Measurements from ENCODE around the gene VAV2.

The VAV2 gene

DNA sequence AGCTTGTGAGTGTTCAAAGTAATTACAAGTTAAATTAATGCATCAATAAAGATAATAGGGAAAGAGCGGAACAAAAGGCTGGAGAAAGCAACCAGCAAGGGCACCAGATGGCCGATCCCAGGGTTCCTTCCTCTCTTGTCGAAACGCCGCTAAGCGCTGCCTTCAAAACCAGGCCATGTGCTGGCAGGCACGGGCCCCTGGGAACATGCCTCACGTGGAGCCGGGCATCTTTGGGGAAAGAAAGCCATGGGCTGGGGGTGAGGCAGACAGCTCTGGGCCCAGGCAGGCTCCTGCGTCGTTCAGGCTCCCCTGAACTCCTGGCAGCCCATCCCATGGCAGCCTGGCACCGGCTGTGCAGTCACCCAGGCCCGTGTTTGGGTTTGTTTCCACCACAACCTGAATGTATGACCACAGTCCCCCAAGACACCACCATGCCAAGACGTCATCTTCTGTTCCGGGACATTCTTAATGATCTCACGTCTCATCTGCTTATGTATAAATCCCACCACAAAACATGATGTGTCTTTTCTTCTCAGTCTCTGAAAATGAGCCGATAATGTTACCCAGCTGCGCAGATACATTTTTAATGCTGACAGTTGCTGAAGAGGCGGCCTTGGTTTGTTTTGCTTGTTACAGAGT lies 143.5 kb downstream of the VAV2 start:
- no peak for DNase-seq

DNA sequence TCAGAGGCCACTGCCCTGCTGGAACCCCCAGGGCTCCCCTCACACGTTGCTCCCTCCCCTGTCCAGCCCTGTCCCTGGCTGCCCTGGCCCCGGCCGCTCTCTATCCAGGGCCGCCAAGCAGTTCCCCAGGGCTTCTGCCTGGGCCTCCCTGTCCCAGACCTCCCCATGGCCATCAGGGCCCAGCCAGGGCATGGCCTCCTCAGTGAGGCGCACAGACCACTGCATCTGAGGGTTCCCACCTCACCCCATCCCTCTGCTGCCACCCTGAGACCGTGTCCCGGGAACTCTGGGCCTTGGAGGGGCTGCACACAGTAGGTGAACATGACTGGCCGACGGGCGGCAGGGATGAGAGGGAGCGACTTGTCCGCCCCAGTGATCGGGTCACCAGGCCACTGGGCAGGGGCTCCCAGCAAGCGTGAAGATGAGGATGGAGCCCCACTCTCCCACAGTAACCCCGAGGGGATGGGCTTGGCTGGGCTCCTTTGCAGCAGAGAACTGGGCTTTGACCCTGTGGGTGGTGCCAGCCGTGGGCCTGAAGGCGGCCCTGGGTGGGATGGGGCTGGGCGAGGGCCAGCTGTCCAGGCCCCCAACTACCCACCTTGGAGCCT lies 145.5 kb downstream of the VAV2 start:
- no peak for DNase-seq

DNA sequence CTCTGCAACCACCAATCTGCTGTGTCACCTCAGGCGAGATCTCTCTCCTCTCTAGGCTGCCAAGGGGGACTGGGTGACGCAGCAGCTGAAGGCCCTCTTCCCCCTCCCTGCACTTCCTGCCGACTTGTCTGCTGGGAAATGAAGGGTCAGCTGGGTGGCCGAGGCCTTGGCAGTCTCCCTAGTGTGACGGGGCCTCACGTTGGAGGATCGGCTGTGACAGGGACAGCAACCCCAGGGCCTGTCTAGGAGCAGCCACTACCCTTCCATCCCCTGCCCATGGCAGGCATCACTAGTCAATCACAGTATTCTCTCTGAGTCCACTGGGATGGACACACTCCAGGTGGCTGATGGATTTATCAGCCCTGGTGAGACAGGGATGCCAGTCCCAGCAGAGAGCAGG lies 146.7 kb downstream of the VAV2 start:
- DNase-seq = peak; percentile 46 to 59

- DNase-seq = peak in 1 of 2 donors; percentile 12
Measured at GRCh38 chr9:133844881-133845410, 147.2 kb downstream of the VAV2 start.

GRCh38 chr9:133844398-133844784 lies 147.7 kb downstream of the VAV2 start:
- DNase-seq = no peak

DNA sequence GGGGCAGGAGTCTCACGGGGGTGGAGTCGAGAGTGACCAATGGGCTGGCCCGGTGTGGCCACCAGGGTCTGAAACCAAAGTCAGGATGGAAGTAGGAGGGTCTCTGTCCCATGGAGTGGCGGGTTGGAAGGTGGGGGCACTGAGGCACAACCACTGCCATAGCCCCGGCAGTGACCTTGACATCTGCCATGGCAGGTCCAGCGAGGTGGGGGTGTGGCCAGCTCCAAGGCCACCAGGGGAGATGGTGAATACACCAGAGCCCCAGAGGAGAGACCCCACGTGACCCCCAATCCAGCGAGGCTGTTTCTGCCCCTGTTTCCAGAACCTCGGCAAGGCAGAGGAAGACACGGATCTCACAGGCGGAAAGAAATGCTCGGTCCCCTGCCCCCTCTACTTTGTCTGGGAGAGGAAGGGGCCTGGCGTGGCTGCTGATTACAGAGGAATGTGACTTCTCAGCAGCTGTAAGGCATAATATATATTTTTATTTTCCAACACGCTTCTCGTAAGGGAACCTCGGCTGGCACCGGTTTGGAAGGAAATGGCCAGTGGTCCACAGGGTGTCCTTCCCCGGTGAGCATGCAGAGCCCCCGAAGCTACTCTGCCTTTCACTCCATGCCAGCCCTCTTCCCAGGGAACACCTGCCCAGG lies 148.2 kb downstream of the VAV2 start:
- no peak for DNase-seq

GRCh38 chr9:133843250-133843649 lies 148.9 kb downstream of the VAV2 start:
- no peak for DNase-seq

- no peak for DNase-seq
Measured at GRCh38 chr9:133842721-133843227, 149.3 kb downstream of the VAV2 start.

DNA sequence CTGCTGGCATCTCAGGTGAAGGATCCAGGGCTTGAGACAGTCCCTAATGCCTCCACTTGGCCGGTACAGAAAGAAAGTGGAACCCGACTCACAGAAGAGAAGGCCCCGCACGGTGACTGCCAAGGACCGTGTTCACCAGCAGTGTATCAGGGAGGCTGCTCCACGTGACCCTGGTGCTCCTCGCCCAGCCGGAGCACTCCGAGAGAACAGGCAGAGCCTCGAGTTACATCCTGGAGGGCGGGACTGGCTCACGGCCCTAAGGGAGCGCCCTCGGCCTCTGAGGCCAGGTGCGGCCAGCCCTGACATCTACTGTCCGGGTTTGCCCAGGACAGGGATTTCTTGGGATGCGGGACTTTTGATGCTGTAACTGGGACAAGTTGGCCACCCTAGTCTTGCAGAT lies 149.9 kb downstream of the VAV2 start:
- DNase-seq = no peak

DNA sequence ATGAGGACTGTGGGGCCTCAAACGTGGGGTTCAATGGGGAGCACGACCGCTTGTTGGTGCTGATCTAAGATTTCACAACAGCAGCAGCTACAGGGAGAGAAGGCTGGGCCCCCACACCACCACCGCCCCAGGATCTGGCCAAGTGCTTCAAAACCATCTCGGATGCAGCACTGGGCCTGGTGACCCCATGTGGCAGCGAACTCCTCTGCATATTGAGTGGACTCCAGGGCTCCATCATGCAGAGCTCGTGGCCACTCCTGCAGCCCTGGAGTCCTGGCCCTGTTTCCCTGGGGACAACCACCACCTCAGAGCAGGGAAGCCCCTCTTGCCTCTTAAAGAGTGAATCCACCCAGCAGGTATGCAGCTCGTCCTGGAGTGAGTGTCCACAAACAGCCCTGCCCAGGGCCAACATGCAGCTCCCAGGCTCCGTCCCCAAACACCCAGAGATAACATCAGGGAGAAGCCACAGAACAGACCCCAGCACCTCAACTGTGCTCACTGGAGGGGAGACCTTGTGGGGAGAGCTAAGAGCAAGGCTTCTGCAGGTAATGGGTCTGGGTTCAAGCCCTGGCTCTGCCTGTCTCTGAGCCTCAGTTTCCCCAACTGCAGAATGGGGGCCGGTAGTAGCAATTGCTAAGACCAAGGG lies 150.8 kb downstream of the VAV2 start:
- no peak for DNase-seq

GRCh38 chr9:133839822-133840329 lies 152.2 kb downstream of the VAV2 start:
- DNase-seq = peak; percentile 12 to 30

GRCh38 chr9:133838859-133839507 lies 153.1 kb downstream of the VAV2 start:
- DNase-seq = no peak

DNA sequence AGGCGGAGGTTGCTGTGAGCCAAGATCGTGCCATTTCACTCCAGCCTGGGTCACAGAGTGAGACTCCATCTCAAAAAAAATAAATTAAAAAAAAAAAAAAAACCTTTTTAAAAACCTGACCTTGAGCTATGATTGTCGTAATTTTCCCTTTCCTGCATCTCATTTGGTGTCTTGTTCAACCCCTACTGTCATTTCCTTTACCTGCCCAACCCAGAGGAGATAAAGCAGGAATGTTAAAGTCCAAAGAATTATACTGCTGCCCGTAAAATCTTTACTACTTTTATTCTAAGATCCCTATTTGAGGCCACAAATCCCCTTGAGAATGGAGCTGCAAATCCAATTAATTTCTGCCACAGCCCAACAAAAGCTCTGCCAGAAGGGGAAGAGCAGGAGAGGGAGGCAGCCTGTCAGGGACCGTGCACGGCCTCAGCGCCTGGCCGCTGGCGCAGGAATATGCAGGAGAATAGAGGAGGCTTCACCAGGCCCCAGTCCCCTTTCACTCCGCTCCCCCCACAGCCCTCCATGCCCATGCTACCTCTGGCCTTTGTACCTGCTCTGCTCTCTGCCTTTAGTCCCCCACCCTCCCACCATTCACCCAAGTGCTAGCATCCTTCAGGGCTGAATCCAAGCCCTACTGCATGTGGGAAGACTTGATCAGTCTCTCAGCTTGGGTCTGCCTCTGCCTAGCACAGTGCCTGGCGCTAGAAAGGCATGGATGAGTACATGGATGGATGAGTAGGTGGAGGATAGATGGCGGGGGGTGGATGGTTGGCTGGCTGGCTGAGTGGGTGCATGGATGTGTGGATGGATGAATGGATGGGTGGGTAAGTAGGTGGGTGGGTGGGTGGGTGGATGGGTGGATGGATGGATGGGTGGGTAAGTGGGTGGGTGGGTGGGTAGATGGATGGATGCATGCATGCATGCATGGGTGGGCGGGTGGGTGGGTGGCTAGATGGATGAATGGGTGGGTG lies 154.2 kb downstream of the VAV2 start:
- no peak for DNase-seq

DNA sequence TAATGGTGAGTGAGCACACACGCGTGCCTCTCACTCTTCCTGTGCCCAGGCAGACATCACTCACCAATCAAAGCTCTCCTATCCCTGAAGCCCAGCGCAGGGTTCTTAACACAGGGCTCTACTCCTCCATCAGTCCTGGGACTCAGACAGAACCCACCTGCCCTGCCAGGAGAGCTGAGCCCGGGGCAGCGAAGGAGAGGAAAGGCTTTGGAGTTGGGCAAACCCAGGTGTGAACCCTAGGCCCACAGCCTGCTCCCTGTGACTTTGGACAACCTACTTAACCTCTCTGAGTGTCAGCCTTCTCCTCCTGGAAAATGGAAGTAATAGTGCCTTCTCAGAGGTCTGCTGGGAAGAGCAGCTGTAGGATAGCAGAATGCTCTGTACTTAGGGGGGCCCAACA lies 155.3 kb downstream of the VAV2 start:
- DNase-seq = no peak

GRCh38 chr9:133836001-133836758 lies 155.9 kb downstream of the VAV2 start:
- no peak for DNase-seq

DNA sequence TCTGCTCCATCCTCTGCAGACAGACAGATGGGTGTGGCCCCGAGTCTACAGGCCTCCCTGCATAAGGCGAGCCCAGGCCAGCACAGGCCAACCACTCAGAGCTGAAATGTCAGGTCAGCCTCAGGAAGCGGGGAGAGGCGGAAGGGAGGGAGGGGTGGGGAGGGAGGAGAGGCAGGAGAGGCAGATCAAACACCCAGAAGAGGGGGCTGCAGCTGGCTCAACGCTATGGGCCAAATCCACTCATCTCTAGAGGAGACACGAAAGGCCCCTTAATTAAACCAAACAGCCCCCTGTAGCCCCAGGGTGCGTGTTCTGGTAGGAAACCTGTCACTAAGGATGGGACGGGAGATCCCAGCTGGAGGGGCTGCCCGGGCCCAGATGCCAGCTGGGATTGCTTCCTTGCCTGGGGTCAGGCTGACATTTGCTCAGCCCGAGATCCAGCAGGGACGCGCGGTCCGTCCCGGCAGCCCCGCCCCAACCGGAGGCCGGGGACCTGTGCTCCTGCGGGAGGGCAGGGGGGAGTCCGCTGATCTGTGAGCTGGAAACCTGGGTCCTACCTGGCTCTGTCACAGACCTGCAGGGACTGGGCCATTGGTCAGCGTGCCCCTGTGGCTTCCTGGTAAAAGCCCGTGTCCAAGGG lies 156.7 kb downstream of the VAV2 start:
- no peak for DNase-seq

- DNase-seq = no peak
Measured at GRCh38 chr9:133834080-133834976, 157.8 kb downstream of the VAV2 start.

DNA sequence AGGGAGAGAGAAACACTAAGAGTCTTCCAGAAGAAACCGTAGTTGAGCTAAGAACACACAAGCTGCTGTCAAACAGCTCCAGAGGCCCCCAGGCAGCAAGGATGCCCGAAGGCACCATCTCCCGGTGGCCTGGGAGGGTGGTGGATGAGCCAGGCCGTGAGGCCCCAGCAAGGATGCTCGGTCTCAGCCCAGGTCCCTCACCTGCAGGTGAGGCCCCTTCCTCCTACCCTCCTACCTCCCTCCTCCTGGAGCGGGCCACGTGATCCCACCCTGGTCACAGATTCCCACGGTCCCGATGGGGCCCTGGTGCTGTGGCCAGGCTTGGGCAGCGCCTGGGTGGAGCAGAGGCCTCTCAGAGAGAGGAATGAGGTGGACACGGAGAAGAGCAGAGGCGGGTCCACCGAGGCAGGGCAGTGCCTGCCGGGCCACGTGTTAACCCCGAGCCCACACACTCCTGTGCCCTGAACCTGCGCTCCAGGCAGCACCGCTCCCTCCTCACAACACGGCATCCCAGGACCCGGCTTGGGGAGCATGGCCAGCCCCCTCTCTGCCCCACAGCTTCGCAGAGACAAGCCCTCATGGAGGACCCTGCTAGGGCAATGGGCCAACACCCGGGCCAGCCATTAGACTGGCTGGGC lies 158.6 kb downstream of the VAV2 start:
- DNase-seq = no peak

GRCh38 chr9:133832877-133833276 lies 159.2 kb downstream of the VAV2 start:
- DNase-seq = no peak
